IMR-90 (cell line): Measurements from ENCODE around the gene CAVIN1. TPM values are rescaled to one million over a fixed set of nuclear protein-coding genes. Genes with fewer than 3 reads are reported as not detected.

Experiments used
- ATAC-seq: fragments of 200-7000 bp; cut with Tn5 transposase; 2 replicates; pipeline ENCODE4 v1.9.1; 2020; ENCODE audit warnings: low read depth, mild to moderate bottlenecking, moderate library complexity
- BruUV-seq: library from RNA; stranded (reverse); fragments of 400-500 nt; replicated peaks from 2 replicates; lab custom pipeline; 2021; lab: Mats Ljungman, UMichigan
- CTCF ChIA-PET: fragments of 300-600 bp; formaldehyde crosslinking; extraction: SDS; loops from one replicate; lab custom pipeline; 2021; ENCODE audit warnings: antibody characterized with exemption; lab: Yijun Ruan, JAX
- POLR2A ChIA-PET: fragments of 300-600 bp; sonication (Branson Sonifier 250); formaldehyde crosslinking; loops from one replicate; lab custom pipeline; 2022; ENCODE audit warnings: antibody characterized with exemption; ENCODE audit not compliant: unreplicated experiment; lab: Charles Lee
- DNase-seq: peaks from one replicate; pipeline ENCODE4 v3.0.0; 2013
- H2AFZ ChIP-seq: replicated peaks from 2 replicates; pipeline ENCODE3; 2013; ENCODE audit warnings: low read length, mild to moderate bottlenecking; ENCODE audit not compliant: poor library complexity
- H2AK5ac ChIP-seq: 2 replicates; pipeline ENCODE4 v1.6.1; 2013; ENCODE audit warnings: low read depth, low read length, inconsistent platforms
- H2AK9ac ChIP-seq: replicated peaks from 2 replicates; pipeline ENCODE3; 2013; ENCODE audit warnings: mild to moderate bottlenecking, low read depth, low read length, moderate library complexity; ENCODE audit not compliant: poor library complexity
- H2BK120ac ChIP-seq: 2 replicates; pipeline ENCODE4 v1.6.1; 2013; ENCODE audit warnings: low read depth, low read length, inconsistent platforms
- H2BK15ac ChIP-seq: 3 replicates; pipeline ENCODE4 v1.6.1; 2013; ENCODE audit warnings: low read depth, low read length, inconsistent platforms
- H2BK20ac ChIP-seq: 2 replicates; pipeline ENCODE4 v1.6.1; 2013; ENCODE audit warnings: low read depth, mild to moderate bottlenecking, inconsistent platforms, low read length, moderate library complexity
- H2BK5ac ChIP-seq: 2 replicates; pipeline ENCODE4 v1.6.1; 2013; ENCODE audit warnings: mild to moderate bottlenecking, low read depth, low read length, inconsistent platforms; ENCODE audit not compliant: poor library complexity, severe bottlenecking
- H3K14ac ChIP-seq: replicated peaks from 2 replicates; pipeline ENCODE4 v1.6.1; 2013; ENCODE audit warnings: low read depth, low read length, inconsistent platforms
- H3K18ac ChIP-seq: 2 replicates; pipeline ENCODE4 v1.6.1; 2013; ENCODE audit warnings: low read depth, low read length, control low read depth
- H3K23ac ChIP-seq: 2 replicates; pipeline ENCODE4 v1.6.1; 2013; ENCODE audit warnings: low read depth, low read length, inconsistent platforms
- H3K27ac ChIP-seq: 2 replicates; pipeline ENCODE4 v1.5.1; 2013; ENCODE audit warnings: mild to moderate bottlenecking, control low read depth, low read length; ENCODE audit not compliant: insufficient read depth
- H3K27me3 ChIP-seq: 2 replicates; pipeline ENCODE4 v1.6.1; 2013; ENCODE audit warnings: low read length; ENCODE audit not compliant: control insufficient read depth, insufficient read depth
- H3K36me3 ChIP-seq: 2 replicates; pipeline ENCODE4 v1.6.1; 2013; ENCODE audit warnings: low read length, mixed read lengths; ENCODE audit not compliant: control insufficient read depth, insufficient read depth
- H3K4ac ChIP-seq: 2 replicates; pipeline ENCODE4 v1.6.1; 2013; ENCODE audit warnings: low read depth, low read length, inconsistent platforms
- H3K4me1 ChIP-seq: 2 replicates; pipeline ENCODE4 v1.6.1; 2013; ENCODE audit warnings: low read length, mixed read lengths; ENCODE audit not compliant: control insufficient read depth, insufficient read depth
- H3K4me2 ChIP-seq: 2 replicates; pipeline ENCODE4 v1.6.1; 2013; ENCODE audit warnings: low read depth, mild to moderate bottlenecking, control low read depth, low read length, moderate library complexity
- H3K4me3 ChIP-seq: 2 replicates; pipeline ENCODE4 v1.5.1; 2013; ENCODE audit warnings: low read depth, mild to moderate bottlenecking, control low read depth, low read length, moderate library complexity; ENCODE audit not compliant: insufficient read depth
- H3K56ac ChIP-seq: 2 replicates; pipeline ENCODE4 v1.6.1; 2013; ENCODE audit warnings: low read length, inconsistent platforms; ENCODE audit not compliant: insufficient read depth; ENCODE audit errors: extremely low read depth
- H3K79me1 ChIP-seq, 2 experiments: 2 replicates each; pipeline ENCODE4 v1.6.1; 2013; ENCODE audit warnings: low read length in 2 of 2, inconsistent platforms in 1 of 2, low read depth in 1 of 2
- H3K9ac ChIP-seq: 2 replicates; pipeline ENCODE4 v1.6.1; 2013; ENCODE audit warnings: low read depth, low read length, control low read depth
- H3K9me1 ChIP-seq: 2 replicates; pipeline ENCODE4 v1.6.1; 2013; ENCODE audit warnings: low read length, inconsistent platforms; ENCODE audit not compliant: insufficient read depth
- H3K9me3 ChIP-seq: 2 replicates; pipeline ENCODE4 v1.6.1; 2013; ENCODE audit warnings: low read length; ENCODE audit not compliant: control insufficient read depth, insufficient read depth
- H4K20me1 ChIP-seq: 2 replicates; pipeline ENCODE4 v1.6.1; 2013; ENCODE audit warnings: low read length, inconsistent platforms; ENCODE audit not compliant: insufficient read depth
- H4K5ac ChIP-seq: 2 replicates; pipeline ENCODE4 v1.6.1; 2013; ENCODE audit warnings: mild to moderate bottlenecking, low read depth, low read length, control low read depth
- H4K8ac ChIP-seq, 2 experiments: 2 replicates each; pipeline ENCODE4 v1.6.1; 2013; ENCODE audit warnings: low read depth in 2 of 2, low read length in 2 of 2, control low read depth in 1 of 2, inconsistent platforms in 1 of 2
- H4K91ac ChIP-seq: 2 replicates; pipeline ENCODE4 v1.6.1; 2013; ENCODE audit warnings: low read depth, low read length, inconsistent platforms; ENCODE audit not compliant: insufficient read depth
- CEBPB ChIP-seq: IDR thresholded peaks from 2 replicates; pipeline ENCODE4 v1.6.1; 2012; ENCODE audit warnings: low read depth, low read length, improper control_type of control experiment
- POLR2A ChIP-seq: IDR thresholded peaks from 2 replicates; pipeline ENCODE4 v1.6.1; 2012; ENCODE audit warnings: mild to moderate bottlenecking, low read depth, low read length
- USF2 ChIP-seq: fragments of 150-350 bp; IDR thresholded peaks from 2 replicates; pipeline ENCODE4 v1.6.1; 2017; ENCODE audit warnings: mild to moderate bottlenecking, antibody characterized with exemption, low read length, low read depth
- WGBS, 2 experiments: methylation state at CpG; one replicate each; pipeline versions ENCODE4 v1.1.5 to v1.1.7; 2013; ENCODE audit warnings: missing lambda C conversion rate in 2 of 2; ENCODE audit not compliant: insufficient read length in 1 of 2; ENCODE audit errors: extremely low coverage in 2 of 2; 5-methylcytosine and 5-hydroxymethylcytosine counted together
- dilution Hi-C: fragments of 300-500 bp; cut with HindIII; formaldehyde crosslinking; loops from one replicate; pipeline ENCODE4 v1.14.3; 2018; ENCODE audit warnings: low sequenced_read_pairs; ENCODE audit not compliant: unreplicated experiment
- in situ Hi-C: fragments of 300-500 bp; cut with MboI; formaldehyde crosslinking; loops from 3 replicates; pipeline ENCODE4 v1.14.3; 2019; ENCODE audit warnings: low sequenced_read_pairs, inconsistent platforms, mixed read lengths
- intact Hi-C: fragments of 100-400 bp; cut with micrococcal nuclease; formaldehyde crosslinking; loops from 2 replicates; pipeline ENCODE4 v1.10.0; 2022
- polyA plus RNA-seq, 3 experiments: library from polyadenylated mRNA; depleted of rRNA; stranded (reverse); fragments of >200 nt; gene quantifications; 2 replicates each; pipeline ENCODE4 v1.2.3, GENCODE V29; 2012; ENCODE audit warnings: low replicate concordance in 1 of 3
- total RNA-seq: library from RNA; depleted of rRNA; stranded (reverse); fragments of >200 nt; gene quantifications from 2 replicates; pipeline ENCODE4 v1.2.3, GENCODE V29; 2012

The CAVIN1 gene
- total and polyA plus RNA-seq, 2 of the 4 experiments (the other 2 are of a cell fraction): 491 to 556 TPM

GRCh38 chr17:42404326-42405055, 18.6 kb downstream of the CAVIN1 start:
- H2AFZ ChIP-seq: peak overlapping the region; percentile 13
- no TSS peak for BruUV-seq
- peaks cover 37% of the 10 kb centered on the region for H3K4me1 ChIP-seq
- in situ Hi-C loops (loop anchor here (5.0 kb wide), 1 partner anchor 82 kb away; no protein-coding TSS in a partner anchor), intact Hi-C loops (loop anchor here (5.0 kb wide), 2 partner anchors 113 to 377 kb away; no protein-coding TSS in a partner anchor), dilution Hi-C loops (no loop called here)
- H3K9me1 ChIP-seq: peaks cover 29% of the 10 kb centered on the region
- H4K91ac ChIP-seq: no peak overlapping the region
- no peak overlapping the region for H2AK5ac ChIP-seq
- peak overlapping the region; percentile 5 for H2AK9ac ChIP-seq
- H3K9me3 ChIP-seq: no peaks in the 10 kb centered on the region
- H3K27ac ChIP-seq: no peak overlapping the region
- ChIA-PET CTCF (no interaction called here), POLR2A (interaction anchor here (0.5 kb wide), 1 partner anchor 44 kb away, joined by 4 read pairs; no protein-coding TSS in a partner anchor)
- peaks cover 36% of the 10 kb centered on the region for H3K36me3 ChIP-seq
- H3K56ac ChIP-seq: no peak overlapping the region
- H3K9ac ChIP-seq: no peak overlapping the region
- H4K8ac ChIP-seq: no peak overlapping the region
- H3K14ac ChIP-seq: no peak overlapping the region
- H2BK120ac ChIP-seq: no peak overlapping the region
- no peak overlapping the region for H3K4ac ChIP-seq
- no peak overlapping the region for H2BK20ac ChIP-seq
- ATAC-seq (no peak), DNase-seq (no peak)
- no peak overlapping the region for H4K5ac ChIP-seq
- no peak overlapping the region for H3K18ac ChIP-seq
- H3K4me2 ChIP-seq: no peak overlapping the region
- peaks cover 97% of the 10 kb centered on the region for H4K20me1 ChIP-seq
- no peak for TF ChIP-seq USF2
- 0 out of 2 replicates have a peak, but pooled peaks have one; percentile 13 for TF ChIP-seq CEBPB
- TF ChIP-seq POLR2A: no peak
- H3K4me3 ChIP-seq: no peak overlapping the region
- H3K27me3 ChIP-seq: no peaks in the 10 kb centered on the region
- 90% methylated on average over 35 of the region's 63 CpGs; no CpG with 5 or more reads in 1 of the 2 experiments for WGBS, 2 experiments
- H2BK15ac ChIP-seq: no peak overlapping the region
- H2BK5ac ChIP-seq: no peak overlapping the region
- H3K23ac ChIP-seq: no peak overlapping the region
- peaks cover 18 to 88% of the 10 kb centered on the region in 2 experiments for H3K79me1 ChIP-seq
